HepG2 (cell line): ENCODE results near the gene NRBP1. TPM values are rescaled to one million over a fixed set of nuclear protein-coding genes. Genes with fewer than 3 reads are reported as not detected.
A peak's percentile ranks its signal among the peaks of the same experiment; 100 is the strongest.

Experiments
- AGO2 ChIP-seq: fragments of 200-400 bp; formaldehyde crosslinking; optimal IDR thresholded peaks from 2 replicates; pipeline ENCODE3; 2017; ENCODE audit warnings: mild to moderate bottlenecking, low read depth, low read length, moderate library complexity
- CC2D1A ChIP-seq: sonication (generic); formaldehyde crosslinking; IDR thresholded peaks from 2 replicates; pipeline ENCODE4 v1.8.1; 2023; ENCODE audit warnings: mild to moderate bottlenecking, missing genetic modification reagents
- HIVEP1 ChIP-seq: sonication (generic); formaldehyde crosslinking; IDR thresholded peaks from 2 replicates; pipeline ENCODE4 v1.4.0; 2020; ENCODE audit warnings: mild to moderate bottlenecking, missing genetic modification reagents
- JDP2 ChIP-seq: sonication (generic); formaldehyde crosslinking; IDR thresholded peaks from 2 replicates; pipeline ENCODE4 v1.8.1; 2022; ENCODE audit warnings: missing genetic modification reagents, borderline replicate concordance
- KLF12 ChIP-seq: sonication (generic); formaldehyde crosslinking; IDR thresholded peaks from 2 replicates; pipeline ENCODE4 v1.4.0; 2020; ENCODE audit warnings: missing genetic modification reagents, borderline replicate concordance
- MLLT10 ChIP-seq: sonication (generic); formaldehyde crosslinking; IDR thresholded peaks from 2 replicates; pipeline ENCODE4 v1.4.0; 2020; ENCODE audit warnings: missing genetic modification reagents
- MTA3 ChIP-seq: sonication (generic); formaldehyde crosslinking; IDR thresholded peaks from 2 replicates; pipeline ENCODE4 v1.4.0; 2020; ENCODE audit warnings: missing genetic modification reagents
- NCOA5 ChIP-seq: sonication (generic); formaldehyde crosslinking; IDR thresholded peaks from 2 replicates; pipeline ENCODE4 v1.4.0; 2020; ENCODE audit warnings: missing genetic modification reagents
- POGZ ChIP-seq: sonication (generic); formaldehyde crosslinking; IDR thresholded peaks from 2 replicates; pipeline ENCODE4 v1.4.0; 2020; ENCODE audit warnings: mild to moderate bottlenecking, missing genetic modification reagents
- PRMT3 ChIP-seq: sonication (generic); formaldehyde crosslinking; IDR thresholded peaks from 2 replicates; pipeline ENCODE4 v1.8.1; 2022; ENCODE audit warnings: low read depth, mild to moderate bottlenecking, moderate library complexity, missing genetic modification reagents, borderline replicate concordance
- REPIN1 ChIP-seq: sonication (generic); formaldehyde crosslinking; IDR thresholded peaks from 2 replicates; pipeline ENCODE4 v1.8.0; 2022; ENCODE audit warnings: missing genetic modification reagents, low read depth, mild to moderate bottlenecking, borderline replicate concordance
- ZFP82 ChIP-seq: sonication (generic); formaldehyde crosslinking; IDR thresholded peaks from 2 replicates; pipeline ENCODE4 v1.5.1; 2020; ENCODE audit warnings: mild to moderate bottlenecking, missing genetic modification reagents, borderline replicate concordance
- ZFX ChIP-seq: sonication (generic); formaldehyde crosslinking; IDR thresholded peaks from 2 replicates; pipeline ENCODE4 v1.4.0; 2020; ENCODE audit warnings: mild to moderate bottlenecking, low read depth, missing genetic modification reagents, moderate library complexity
- ZNF138 ChIP-seq: sonication (generic); formaldehyde crosslinking; IDR thresholded peaks from 2 replicates; pipeline ENCODE4 v1.5.0; 2020; ENCODE audit warnings: mild to moderate bottlenecking, low read depth, missing genetic modification reagents
- ZNF207 ChIP-seq: fragments of 450-650 bp; IDR thresholded peaks from 2 replicates; pipeline ENCODE4 v1.6.1; 2016; ENCODE audit warnings: antibody characterized with exemption, borderline replicate concordance
- ZNF343 ChIP-seq: sonication (generic); formaldehyde crosslinking; IDR thresholded peaks from 2 replicates; pipeline ENCODE4 v1.4.0; 2020; ENCODE audit warnings: mild to moderate bottlenecking, missing genetic modification reagents
- ZNF557 ChIP-seq: sonication (generic); formaldehyde crosslinking; IDR thresholded peaks from 2 replicates; pipeline ENCODE4 v1.4.0; 2020; ENCODE audit warnings: missing genetic modification reagents
- ZZZ3 ChIP-seq: sonication (generic); formaldehyde crosslinking; IDR thresholded peaks from 2 replicates; pipeline ENCODE4 v1.4.0; 2020; ENCODE audit warnings: missing genetic modification reagents, mild to moderate bottlenecking, borderline replicate concordance
- polyA plus RNA-seq, 8 experiments: library from polyadenylated mRNA; depleted of rRNA in 3 of 8; stranded (reverse) in 7 of 8; unstranded in 1 of 8; fragments of >200 nt; fragmentation: Illumina TruSeq in 4 of 8; extraction: Trizol in 4 of 8; gene quantifications; 2 replicates each; pipeline versions ENCODE4 v1.2.1 to v1.2.3, GENCODE V29; 2011 to 2016; ENCODE audit warnings: low read depth in 4 of 8, missing spikeins in 1 of 8, mixed read lengths in 1 of 8; ENCODE audit not compliant: insufficient read depth in 1 of 8
- total RNA-seq, 5 experiments: library from RNA; depleted of rRNA; stranded (reverse); fragments of >200 nt; fragmentation: Illumina TruSeq; extraction: Trizol; gene quantifications; 2 replicates each; pipeline ENCODE4 v1.2.3, GENCODE V29; 2016; ENCODE audit warnings: low read depth in 1 of 5
- TF ChIP-seq, protein P1 (sequence below): sonication (generic); formaldehyde crosslinking; IDR thresholded peaks from 2 replicates; pipeline ENCODE4 v1.5.1; 2020; ENCODE audit warnings: mild to moderate bottlenecking, moderate library complexity, missing genetic modification reagents
- TF ChIP-seq, protein P2 (sequence below): sonication (generic); formaldehyde crosslinking; IDR thresholded peaks from 2 replicates; pipeline ENCODE4 v1.8.1; 2023; ENCODE audit warnings: mild to moderate bottlenecking, moderate library complexity, missing genetic modification reagents

Gene NRBP1
- total and polyA plus RNA-seq, 2 of the 13 experiments (the other 11 are each of a cell fraction or from before 2014, with no cell fraction given) = 165 to 240 TPM

DNA sequence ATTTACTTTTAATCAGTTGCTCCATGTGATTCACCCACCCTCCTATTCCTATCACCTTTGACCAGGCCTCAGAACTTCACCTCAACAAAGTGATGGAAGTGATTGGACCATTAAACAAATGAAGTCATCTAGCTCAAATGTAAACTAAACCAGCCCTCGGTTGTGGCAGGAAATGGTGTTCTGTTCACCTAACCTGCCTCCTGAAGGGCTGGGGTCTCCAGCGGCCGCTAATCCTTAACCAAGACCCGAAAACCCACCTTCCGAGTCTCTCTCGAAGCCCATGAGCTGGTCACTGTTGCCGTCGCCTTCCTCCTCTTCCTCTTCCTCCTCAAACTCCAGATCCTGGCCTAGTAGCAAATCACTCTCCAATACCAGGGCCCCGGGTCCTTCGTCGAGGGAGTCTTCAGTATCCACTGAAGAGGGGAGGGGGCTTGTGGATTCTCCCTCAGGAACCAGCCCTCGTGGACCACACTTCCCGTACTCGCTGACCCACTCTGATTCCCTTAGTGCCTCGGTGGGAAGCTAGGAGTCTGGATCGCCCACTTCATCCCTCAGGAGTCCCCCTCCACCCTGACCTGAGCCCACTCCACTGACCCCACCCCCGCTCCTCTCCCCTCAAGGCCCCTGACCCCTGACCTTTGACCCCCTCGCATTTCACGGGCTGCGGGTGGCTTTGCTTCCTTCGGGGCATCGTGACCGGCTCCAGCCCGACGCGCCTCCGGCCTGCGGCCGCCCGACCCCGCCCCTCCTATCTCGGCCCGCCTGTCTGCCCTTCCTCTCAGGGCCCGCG lies 48.4 kb upstream of the NRBP1 start (continued):
- TF ChIP-seq CC2D1A (CRISPR knock-in tag) = no peak
- no peak for TF ChIP-seq AGO2
- no peak for TF ChIP-seq ZZZ3 (CRISPR knock-in tag)
- no peak for TF ChIP-seq ZNF207
- peak; percentile 43 for TF ChIP-seq ZFX (CRISPR knock-in tag)
- no peak for TF ChIP-seq ZFP82 (CRISPR knock-in tag)
- no peak for TF ChIP-seq ZNF343 (CRISPR knock-in tag)
- no peak for TF ChIP-seq PRMT3 (CRISPR knock-in tag)
- TF ChIP-seq, protein P1, sequence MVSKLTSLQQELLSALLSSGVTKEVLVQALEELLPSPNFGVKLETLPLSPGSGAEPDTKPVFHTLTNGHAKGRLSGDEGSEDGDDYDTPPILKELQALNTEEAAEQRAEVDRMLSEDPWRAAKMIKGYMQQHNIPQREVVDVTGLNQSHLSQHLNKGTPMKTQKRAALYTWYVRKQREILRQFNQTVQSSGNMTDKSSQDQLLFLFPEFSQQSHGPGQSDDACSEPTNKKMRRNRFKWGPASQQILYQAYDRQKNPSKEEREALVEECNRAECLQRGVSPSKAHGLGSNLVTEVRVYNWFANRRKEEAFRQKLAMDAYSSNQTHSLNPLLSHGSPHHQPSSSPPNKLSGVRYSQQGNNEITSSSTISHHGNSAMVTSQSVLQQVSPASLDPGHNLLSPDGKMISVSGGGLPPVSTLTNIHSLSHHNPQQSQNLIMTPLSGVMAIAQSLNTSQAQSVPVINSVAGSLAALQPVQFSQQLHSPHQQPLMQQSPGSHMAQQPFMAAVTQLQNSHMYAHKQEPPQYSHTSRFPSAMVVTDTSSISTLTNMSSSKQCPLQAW (CRISPR knock-in tag) = peak; percentile 42; the same call in 1 of the 2 replicates
- TF ChIP-seq JDP2 (CRISPR knock-in tag) = no peak
- no peak for TF ChIP-seq ZNF557 (CRISPR knock-in tag)
- TF ChIP-seq POGZ (CRISPR knock-in tag) = no peak
- TF ChIP-seq MTA3 (CRISPR knock-in tag) = no peak
- TF ChIP-seq, protein P2, sequence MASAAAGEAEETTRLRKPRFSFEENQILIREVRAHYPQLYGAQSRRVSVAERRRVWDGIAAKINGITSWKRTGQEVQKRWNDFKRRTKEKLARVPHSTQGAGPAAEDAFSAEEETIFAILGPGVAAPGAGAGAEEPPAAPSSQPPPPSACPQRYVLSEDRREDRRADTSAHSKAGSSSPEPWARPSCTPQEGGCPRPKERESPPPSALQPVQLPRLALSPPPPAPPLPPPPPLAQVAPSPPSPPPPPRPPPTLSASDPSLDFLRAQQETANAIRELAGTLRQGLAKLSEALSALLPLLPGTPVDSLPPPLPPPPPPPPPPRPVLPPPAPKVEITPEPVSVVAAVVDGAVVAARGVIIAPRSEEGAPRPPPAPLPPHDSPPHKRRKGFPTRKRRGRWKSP (CRISPR knock-in tag) = no peak
- no peak for TF ChIP-seq HIVEP1 (CRISPR knock-in tag)
- TF ChIP-seq NCOA5 = no peak
- no peak for TF ChIP-seq KLF12 (CRISPR knock-in tag)
- no peak for TF ChIP-seq MLLT10 (CRISPR knock-in tag)
- TF ChIP-seq ZNF138 (CRISPR knock-in tag) = no peak
- TF ChIP-seq REPIN1 (CRISPR knock-in tag) = peak; percentile 37; the same call in 1 of the 2 replicates
